ENCODE measurements around the gene CNOT9.

The CNOT9 gene

DNA sequence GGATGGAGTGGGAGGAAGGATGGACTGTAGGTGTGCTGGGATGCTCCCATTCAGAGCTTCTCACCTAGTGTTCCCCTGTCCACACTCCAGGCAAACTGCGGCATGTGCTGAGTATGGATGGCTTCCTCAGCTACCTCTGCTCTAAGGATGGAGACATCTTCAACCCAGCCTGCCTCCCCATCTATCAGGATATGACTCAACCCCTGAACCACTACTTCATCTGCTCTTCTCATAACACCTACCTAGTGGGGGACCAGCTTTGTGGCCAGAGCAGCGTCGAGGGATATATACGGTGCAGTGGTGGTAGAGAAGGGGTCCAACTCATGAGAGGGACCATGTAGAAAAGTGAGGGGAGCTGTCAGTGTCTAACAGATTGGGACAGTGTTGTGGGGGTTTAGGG lies 59.3 kb downstream of the CNOT9 start:
- Histone ChIP-seq H3K9ac (ENCODE audit: low read depth, low read length) (no peak overlapping the region), H3K27me3 (ENCODE audit: control insufficient read depth, insufficient read depth, low read length) (no peaks in the 10 kb centered on the region), H3K4me1 (ENCODE audit: control insufficient read depth, insufficient read depth, low read length) (no peaks in the 10 kb centered on the region), H3K9me3 (ENCODE audit: control insufficient read depth, insufficient read depth, low read length) (no peaks in the 10 kb centered on the region), H3K4me3 (ENCODE audit: low read depth, low read length) (no peak overlapping the region), H3K36me3 (ENCODE audit: control insufficient read depth, insufficient read depth, low read length) (no peaks in the 10 kb centered on the region)

DNA sequence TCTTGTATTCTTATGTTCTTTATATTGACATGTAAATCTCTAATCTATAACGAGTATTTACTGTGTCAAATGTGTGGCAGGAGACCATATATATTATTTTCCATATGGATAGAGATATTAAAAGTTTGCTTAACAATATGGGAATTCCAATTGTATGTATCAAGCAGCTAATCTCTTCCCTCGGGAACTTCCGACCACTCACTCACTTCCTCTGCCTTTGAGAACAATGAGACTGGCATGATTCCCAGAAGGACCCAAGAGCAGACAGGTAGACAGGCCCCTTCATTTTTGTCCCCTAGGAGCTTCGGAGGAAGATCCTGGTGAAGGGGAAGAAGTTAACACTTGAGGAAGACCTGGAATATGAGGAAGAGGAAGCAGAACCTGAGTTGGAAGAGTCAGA lies 63.2 kb downstream of the CNOT9 start:
- peaks cover 10% of the 10 kb centered on the region for H3K36me3 ChIP-seq (ENCODE audit: control insufficient read depth, insufficient read depth, low read length)
- H3K27me3 ChIP-seq (ENCODE audit: control insufficient read depth, insufficient read depth, low read length), result no peaks in the 10 kb centered on the region
- no peak overlapping the region for H3K9ac ChIP-seq (ENCODE audit: low read depth, low read length)
- H3K4me1 ChIP-seq (ENCODE audit: control insufficient read depth, insufficient read depth, low read length), result no peaks in the 10 kb centered on the region
- no peaks in the 10 kb centered on the region for H3K9me3 ChIP-seq (ENCODE audit: control insufficient read depth, insufficient read depth, low read length)
- no peak overlapping the region for H3K4me3 ChIP-seq (ENCODE audit: low read depth, low read length)

DNA sequence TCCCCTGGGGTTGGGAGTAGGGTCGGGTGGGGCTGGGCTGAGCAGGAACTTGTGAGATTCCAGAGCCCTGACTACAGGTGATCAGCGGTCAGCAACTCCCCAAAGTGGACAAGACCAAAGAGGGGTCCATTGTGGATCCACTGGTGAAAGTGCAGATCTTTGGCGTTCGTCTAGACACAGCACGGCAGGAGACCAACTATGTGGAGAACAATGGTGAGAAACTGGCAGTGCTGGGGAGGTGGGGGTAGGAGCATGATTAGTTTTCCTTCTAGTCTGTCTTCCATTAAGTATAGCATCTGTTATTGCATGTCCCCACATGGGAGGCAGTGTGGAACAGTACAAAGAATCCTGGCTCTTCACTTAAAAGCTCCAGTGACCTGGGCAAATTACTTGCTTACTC lies 67.1 kb downstream of the CNOT9 start:
- Histone ChIP-seq H3K27me3 (ENCODE audit: control insufficient read depth, insufficient read depth, low read length) (no peaks in the 10 kb centered on the region), H3K4me3 (ENCODE audit: low read depth, low read length) (no peak overlapping the region), H3K9me3 (ENCODE audit: control insufficient read depth, insufficient read depth, low read length) (no peaks in the 10 kb centered on the region), H3K4me1 (ENCODE audit: control insufficient read depth, insufficient read depth, low read length) (no peaks in the 10 kb centered on the region), H3K36me3 (ENCODE audit: control insufficient read depth, insufficient read depth, low read length) (peaks cover 25% of the 10 kb centered on the region), H3K9ac (ENCODE audit: low read depth, low read length) (no peak overlapping the region)

DNA sequence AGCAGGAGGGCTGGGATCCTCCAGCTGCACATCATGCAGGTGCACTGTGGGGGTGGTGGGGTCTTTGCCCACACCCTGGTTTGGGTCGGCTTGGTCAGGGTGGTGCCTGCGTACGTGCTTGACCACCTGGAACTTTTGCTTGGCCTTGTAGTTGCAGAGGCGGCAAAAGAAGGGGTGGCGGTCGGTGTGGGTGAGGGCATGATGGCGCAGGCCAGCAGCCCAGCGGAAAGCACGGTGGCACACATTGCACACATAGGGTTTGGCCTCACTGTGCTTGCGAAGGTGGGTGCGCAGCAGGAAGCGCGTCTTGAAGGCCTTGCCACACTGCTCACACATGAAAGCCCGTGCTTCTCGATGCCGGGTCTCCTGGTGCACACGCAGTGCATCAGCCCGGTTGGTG lies 69.7 kb downstream of the CNOT9 start:
- no peak overlapping the region for H3K4me3 ChIP-seq (ENCODE audit: low read depth, low read length)
- H3K4me1 ChIP-seq (ENCODE audit: control insufficient read depth, insufficient read depth, low read length), result no peaks in the 10 kb centered on the region
- peaks cover 39% of the 10 kb centered on the region for H3K36me3 ChIP-seq (ENCODE audit: control insufficient read depth, insufficient read depth, low read length)
- no peaks in the 10 kb centered on the region for H3K27me3 ChIP-seq (ENCODE audit: control insufficient read depth, insufficient read depth, low read length)
- H3K9me3 ChIP-seq (ENCODE audit: control insufficient read depth, insufficient read depth, low read length), result no peaks in the 10 kb centered on the region
- H3K9ac ChIP-seq (ENCODE audit: low read depth, low read length), result no peak overlapping the region

DNA sequence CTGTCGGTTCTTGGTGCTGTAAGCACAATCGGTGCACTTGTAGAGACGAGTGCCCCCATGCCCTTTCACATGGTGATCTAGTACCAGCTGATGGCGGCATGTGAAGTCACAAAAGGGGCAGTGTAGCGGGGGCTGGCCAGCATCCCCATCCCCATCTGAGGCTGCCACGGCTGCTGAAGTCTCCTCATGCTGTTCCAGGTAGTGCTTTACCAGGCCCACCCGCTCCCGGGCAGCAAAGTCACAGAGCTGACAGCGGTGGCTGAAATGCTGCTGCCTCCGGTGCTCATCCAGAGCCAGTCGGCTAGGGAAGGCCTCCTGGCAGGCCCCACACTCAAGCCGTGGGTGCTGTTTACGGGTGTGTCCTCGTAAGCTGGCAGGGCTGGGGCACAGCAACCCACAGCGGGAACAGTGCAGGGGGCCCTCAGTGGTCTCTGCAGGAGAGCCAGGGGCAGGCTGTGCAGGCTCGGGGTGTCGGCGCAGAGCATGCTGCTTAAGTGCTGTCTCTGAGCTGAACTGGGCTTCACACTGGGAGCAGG lies 73.5 kb downstream of the CNOT9 start:
- Histone ChIP-seq H3K4me1 (ENCODE audit: control insufficient read depth, insufficient read depth, low read length) (no peaks in the 10 kb centered on the region), H3K27me3 (ENCODE audit: control insufficient read depth, insufficient read depth, low read length) (no peaks in the 10 kb centered on the region), H3K36me3 (ENCODE audit: control insufficient read depth, insufficient read depth, low read length) (peaks cover 56% of the 10 kb centered on the region), H3K9me3 (ENCODE audit: control insufficient read depth, insufficient read depth, low read length) (no peaks in the 10 kb centered on the region), H3K9ac (ENCODE audit: low read depth, low read length) (no peak overlapping the region), H3K4me3 (ENCODE audit: low read depth, low read length) (no peak overlapping the region)

DNA sequence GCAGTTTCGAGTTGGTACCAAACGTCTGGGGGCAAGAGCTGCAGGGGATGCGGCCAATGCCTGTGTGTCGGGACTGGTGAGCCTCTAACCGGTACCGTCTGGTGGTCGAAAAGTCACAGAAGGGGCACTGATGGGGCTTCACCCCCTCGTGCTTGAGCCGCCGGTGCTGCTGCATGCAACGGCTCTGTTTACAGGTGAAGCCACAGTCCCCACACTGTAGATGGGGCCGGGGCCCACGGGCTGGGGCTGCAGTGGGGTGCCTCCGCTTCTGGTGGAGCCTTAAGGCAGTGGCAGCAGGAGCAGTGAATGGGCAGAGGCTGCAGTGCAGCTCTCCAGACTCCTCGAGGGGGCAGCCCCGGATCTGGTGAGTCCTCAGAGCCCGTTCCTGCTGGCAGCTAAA lies 74.1 kb downstream of the CNOT9 start:
- Histone ChIP-seq H3K9ac (ENCODE audit: low read depth, low read length) (no peak overlapping the region), H3K36me3 (ENCODE audit: control insufficient read depth, insufficient read depth, low read length) (peaks cover 60% of the 10 kb centered on the region)

DNA sequence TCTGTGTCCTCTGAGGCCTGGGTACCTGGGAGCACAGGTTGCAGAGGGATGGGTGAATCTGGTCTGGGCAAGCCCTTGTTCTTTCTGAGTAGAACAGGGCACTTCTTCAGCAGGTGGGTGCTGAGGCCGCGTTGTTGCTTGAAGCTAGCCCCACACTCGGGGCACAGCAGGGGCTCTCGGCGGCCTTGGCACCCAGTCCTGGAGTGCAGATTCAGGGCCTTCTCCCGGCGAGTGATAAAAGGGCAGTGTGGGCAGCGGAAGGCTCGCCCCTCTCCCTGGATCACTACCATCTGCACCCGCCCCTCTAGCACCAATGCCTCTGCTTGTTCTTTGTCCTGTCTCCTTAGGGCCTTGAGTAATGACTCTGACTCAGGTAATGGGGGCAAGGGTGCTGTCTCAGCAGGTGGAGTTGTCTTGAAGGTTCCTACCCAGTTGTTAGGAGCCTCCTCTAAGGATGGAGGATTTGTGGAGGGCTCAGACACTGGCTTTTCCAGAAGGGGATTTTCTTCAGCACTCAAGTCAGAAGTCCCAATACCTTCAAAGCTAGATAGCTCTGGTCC lies 75.2 kb downstream of the CNOT9 start:
- Histone ChIP-seq H3K4me3 (ENCODE audit: low read depth, low read length) (no peak overlapping the region), H3K9ac (ENCODE audit: low read depth, low read length) (no peak overlapping the region), H3K9me3 (ENCODE audit: control insufficient read depth, insufficient read depth, low read length) (no peaks in the 10 kb centered on the region), H3K27me3 (ENCODE audit: control insufficient read depth, insufficient read depth, low read length) (no peaks in the 10 kb centered on the region), H3K36me3 (ENCODE audit: control insufficient read depth, insufficient read depth, low read length) (peaks cover 62% of the 10 kb centered on the region), H3K4me1 (ENCODE audit: control insufficient read depth, insufficient read depth, low read length) (no peaks in the 10 kb centered on the region)

More for the DNA sequence above, 74.1 kb downstream of the CNOT9 start:
- Histone ChIP-seq H3K4me3 (ENCODE audit: low read depth, low read length) (no peak overlapping the region), H3K27me3 (ENCODE audit: control insufficient read depth, insufficient read depth, low read length) (no peaks in the 10 kb centered on the region), H3K4me1 (ENCODE audit: control insufficient read depth, insufficient read depth, low read length) (no peaks in the 10 kb centered on the region), H3K9me3 (ENCODE audit: control insufficient read depth, insufficient read depth, low read length) (no peaks in the 10 kb centered on the region)

DNA sequence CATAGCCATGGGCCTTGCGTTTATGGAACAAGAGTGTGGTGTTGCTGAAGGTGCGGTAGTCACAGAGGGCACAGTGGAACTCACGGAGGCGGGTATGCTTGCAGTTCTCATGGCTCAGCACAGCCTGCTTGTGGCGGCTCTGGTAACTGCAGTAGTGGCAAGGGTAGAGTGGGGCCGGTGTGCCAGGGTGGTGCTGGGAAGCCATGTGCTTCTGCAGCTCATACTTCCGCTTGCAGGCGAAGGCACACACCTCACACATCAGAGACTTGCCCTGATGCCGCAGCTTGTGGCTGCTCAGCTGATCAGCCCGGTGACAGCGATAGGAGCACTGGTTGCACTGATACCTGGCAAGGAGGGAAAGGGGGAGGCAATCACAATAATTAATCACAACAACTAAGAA lies 76.1 kb downstream of the CNOT9 start:
- H3K4me1 ChIP-seq (ENCODE audit: control insufficient read depth, insufficient read depth, low read length), result no peaks in the 10 kb centered on the region
- H3K9me3 ChIP-seq (ENCODE audit: control insufficient read depth, insufficient read depth, low read length), result no peaks in the 10 kb centered on the region
- no peak overlapping the region for H3K4me3 ChIP-seq (ENCODE audit: low read depth, low read length)
- H3K9ac ChIP-seq (ENCODE audit: low read depth, low read length), result no peak overlapping the region
- peaks cover 67% of the 10 kb centered on the region for H3K36me3 ChIP-seq (ENCODE audit: control insufficient read depth, insufficient read depth, low read length)
- no peaks in the 10 kb centered on the region for H3K27me3 ChIP-seq (ENCODE audit: control insufficient read depth, insufficient read depth, low read length)

DNA sequence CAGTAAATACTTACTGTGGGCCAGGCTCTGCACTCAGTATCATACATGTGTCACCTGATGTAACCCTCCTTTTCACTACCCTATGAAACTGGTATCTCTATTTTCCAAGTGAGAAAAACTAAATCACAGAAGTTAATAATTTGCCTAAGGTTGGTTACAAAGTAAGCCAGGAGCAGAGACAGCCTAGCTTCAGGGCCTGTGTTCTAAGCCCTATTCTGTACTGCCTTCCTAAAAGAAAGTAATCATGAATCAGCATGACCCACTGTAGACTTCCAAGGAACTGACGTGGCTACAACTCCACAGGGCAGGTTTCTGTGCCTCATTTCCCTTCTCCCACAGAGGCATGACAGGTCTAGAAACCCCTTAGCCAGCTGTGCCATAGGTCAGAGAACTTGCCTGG lies 76.5 kb downstream of the CNOT9 start:
- Histone ChIP-seq H3K4me1 (ENCODE audit: control insufficient read depth, insufficient read depth, low read length) (no peaks in the 10 kb centered on the region), H3K36me3 (ENCODE audit: control insufficient read depth, insufficient read depth, low read length) (peaks cover 70% of the 10 kb centered on the region), H3K9me3 (ENCODE audit: control insufficient read depth, insufficient read depth, low read length) (no peaks in the 10 kb centered on the region), H3K27me3 (ENCODE audit: control insufficient read depth, insufficient read depth, low read length) (no peaks in the 10 kb centered on the region), H3K4me3 (ENCODE audit: low read depth, low read length) (no peak overlapping the region), H3K9ac (ENCODE audit: low read depth, low read length) (no peak overlapping the region)

All from iPS-15b (cell line).